Small intestine (tissue), 7 donors: Measurements from ENCODE around the gene ZNF101. TPM values are rescaled to one million over a fixed set of nuclear protein-coding genes. Genes with fewer than 3 reads are reported as not detected.

Experiments used
- DNase-seq, 2 donors: peaks; one replicate each; pipeline versions ENCODE4 v3.0.0 to v3.0.0-alpha.2; 2013
- FAIRE-seq: peaks from 2 replicates; lab custom pipeline; 2012; peaks lifted over from hg19 to GRCh38; lab: Jason Lieb, UNC
- H3K27ac ChIP-seq, 3 donors: one replicate each; pipeline ENCODE4 v1.5.1; 2013; ENCODE audit warnings: low read length in 2 of 3, mild to moderate bottlenecking in 2 of 3, control low read depth in 1 of 3, inconsistent platforms in 1 of 3, low read depth in 1 of 3, moderate library complexity in 1 of 3
- H3K27me3 ChIP-seq, 3 donors: one replicate each; pipeline ENCODE4 v1.6.1; 2013; ENCODE audit warnings: low read length in 3 of 3, inconsistent platforms in 1 of 3; ENCODE audit not compliant: control insufficient read depth in 3 of 3, insufficient read depth in 3 of 3
- H3K36me3 ChIP-seq, 3 donors: one replicate each; pipeline ENCODE4 v1.6.1; 2013; ENCODE audit warnings: low read length in 3 of 3, inconsistent platforms in 1 of 3, low read depth in 1 of 3, mild to moderate bottlenecking in 1 of 3, moderate library complexity in 1 of 3; ENCODE audit not compliant: control insufficient read depth in 3 of 3, insufficient read depth in 2 of 3
- H3K4me1 ChIP-seq, 3 donors: one replicate each; pipeline ENCODE4 v1.6.1; 2013; ENCODE audit warnings: low read length in 2 of 3, inconsistent platforms in 1 of 3, low read depth in 1 of 3, mild to moderate bottlenecking in 1 of 3, moderate library complexity in 1 of 3; ENCODE audit not compliant: control insufficient read depth in 3 of 3, insufficient read depth in 2 of 3
- H3K4me3 ChIP-seq, 3 donors: one replicate each; pipeline ENCODE4 v1.5.1; 2013; ENCODE audit warnings: low read length in 3 of 3, control low read depth in 1 of 3, inconsistent platforms in 1 of 3, low read depth in 1 of 3, mild to moderate bottlenecking in 1 of 3, moderate library complexity in 1 of 3
- H3K9me3 ChIP-seq, 2 donors: one replicate each; pipeline ENCODE4 v1.6.1; 2013; ENCODE audit warnings: low read depth in 1 of 2, low read length in 1 of 2; ENCODE audit not compliant: control insufficient read depth in 2 of 2, insufficient read depth in 1 of 2
- WGBS, 3 donors: extraction: QIAGEN DNeasy Blood & Tissue Kit; methylation state at CpG; one replicate each; pipeline ENCODE4 v1.1.7; 2013; 5-methylcytosine and 5-hydroxymethylcytosine counted together
- polyA plus RNA-seq, 4 donors: library from polyadenylated mRNA; stranded (reverse) in 3 of 4; unstranded in 1 of 4; fragments of 200-250 nt in 3 of 4; fragments of 120-200 nt in 1 of 4; gene quantifications; one replicate each; pipeline versions ENCODE4 v1.2.1 to v1.2.3, GENCODE V29; 2013
- donor health status: healthy with polysubstance abuse.
- donor health status: control.
- donor health status: control.
- donor health status: Bipolar disorder and iron deficiency.
- donor health status: healthy.

ZNF101 gene
- polyA plus RNA-seq, 4 donors = 7.1 to 10.0 (median 8.7) TPM

DNA sequence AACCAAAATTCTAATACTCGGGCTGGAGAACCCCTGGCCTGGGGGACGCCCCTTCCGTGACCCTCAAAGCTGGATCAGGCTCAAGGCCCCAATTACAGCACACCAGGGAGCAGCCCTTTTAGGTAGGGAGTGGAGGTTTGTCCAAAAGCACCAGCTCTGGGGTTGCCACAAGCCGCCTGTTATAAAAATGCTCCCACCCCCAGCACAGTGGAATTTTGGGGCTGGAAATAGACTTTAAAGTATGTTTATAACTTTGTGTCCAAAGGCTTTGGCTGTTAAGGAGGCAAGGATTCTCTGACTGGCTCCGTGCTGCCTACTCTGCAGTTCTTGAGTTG is 24.6 kb upstream of the ZNF101 start:
- Histone ChIP-seq H3K27me3 (no peaks in the 10 kb centered on the region), H3K27ac (peak overlapping the region; percentile 57 to 80 (median 79)), H3K4me1 (peaks cover 0 to 8% (median 0%) of the 10 kb centered on the region in 3 donors), H3K36me3 (peaks cover 16 to 42% (median 23%) of the 10 kb centered on the region in 3 donors), H3K9me3 (no peaks in the 10 kb centered on the region), H3K4me3 (peak overlapping the region in 1 of 3 donors; percentile 64)
- DNase-seq = no peak
- 22 to 27% (median 26%) methylated on average over 5 of the region's 5 CpGs for WGBS, 3 donors
- FAIRE-seq = no peak

DNA sequence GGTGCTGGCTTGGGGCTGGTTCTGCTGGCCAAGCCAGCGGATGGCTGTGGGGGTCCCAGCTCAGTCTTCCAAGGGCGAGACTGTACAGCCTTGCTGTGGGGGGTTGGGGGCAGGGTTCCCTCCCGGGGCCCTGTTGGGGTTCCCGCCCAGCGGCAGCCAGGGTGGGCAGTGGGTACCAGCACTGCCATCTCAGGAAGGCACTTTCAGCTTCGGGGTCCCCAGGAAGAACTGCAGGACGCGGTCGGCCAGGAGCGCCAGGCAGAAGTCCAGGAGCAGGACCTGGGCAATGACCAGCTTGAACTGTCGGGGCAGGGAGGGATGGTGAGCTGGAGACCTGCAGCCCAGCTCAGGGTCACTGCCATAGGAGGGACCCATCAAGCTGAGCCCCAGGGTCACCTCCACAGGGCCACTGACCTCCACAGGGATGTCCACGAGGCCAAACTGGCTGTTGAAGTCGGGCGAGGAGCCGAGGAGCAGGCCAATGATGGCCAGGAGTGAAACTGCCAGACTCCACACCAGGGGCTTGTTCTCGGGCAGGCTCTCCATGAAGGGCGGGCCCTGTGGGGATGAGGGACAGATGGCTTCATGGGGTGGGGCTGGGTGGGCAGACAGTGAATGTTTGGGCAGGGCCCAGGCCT is 23.3 kb upstream of the ZNF101 start:
- DNase-seq = no peak
- H3K4me3 ChIP-seq = no peak overlapping the region
- H3K36me3 ChIP-seq = peaks cover 16 to 52% (median 21%) of the 10 kb centered on the region in 3 donors
- no peak overlapping the region for H3K27ac ChIP-seq
- H3K9me3 ChIP-seq = no peaks in the 10 kb centered on the region
- FAIRE-seq = no peak
- no peaks in the 10 kb centered on the region for H3K27me3 ChIP-seq
- H3K4me1 ChIP-seq = peaks cover 0 to 8% (median 0%) of the 10 kb centered on the region in 3 donors
- WGBS, 3 donors = 93 to 94% (median 93%) methylated on average over 17 of the region's 17 CpGs

DNA sequence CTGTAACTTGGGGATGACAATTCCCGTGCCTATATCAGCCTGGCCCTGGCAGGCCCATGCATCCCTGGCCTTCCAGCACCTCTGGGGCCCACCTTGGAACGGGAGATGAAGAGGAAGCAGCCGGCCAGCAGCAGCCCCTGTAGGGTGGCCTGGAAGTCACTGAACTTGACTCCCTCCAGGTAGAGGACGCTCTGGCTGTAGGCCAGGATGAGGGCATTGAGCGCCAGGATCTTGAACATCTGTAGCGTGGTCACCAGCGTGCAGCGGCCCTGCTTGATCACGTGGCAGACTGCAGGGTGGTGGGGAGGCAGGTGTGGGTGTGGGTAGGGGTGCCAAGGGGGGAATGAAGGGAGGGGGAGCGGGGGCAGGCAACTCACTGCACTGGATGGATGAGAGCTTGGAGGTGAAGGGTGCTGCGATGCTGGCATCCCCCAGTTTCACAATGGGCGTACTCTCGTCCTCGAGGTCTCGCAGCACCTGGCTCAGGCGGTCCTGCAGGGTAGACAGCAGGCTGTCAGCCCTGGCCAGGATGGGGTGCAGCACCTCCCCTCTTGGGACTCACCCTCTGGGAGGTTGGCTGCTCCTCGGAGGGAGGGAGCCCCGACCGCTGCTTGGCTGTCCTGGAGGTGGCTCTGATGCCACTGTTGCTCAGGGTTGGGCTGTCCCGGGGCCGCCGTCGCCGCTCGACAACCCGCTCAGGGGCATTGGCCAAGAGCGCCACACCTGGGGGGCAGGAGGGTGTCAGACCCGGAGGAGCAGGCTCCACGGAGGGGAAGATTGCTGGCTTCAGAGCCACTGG is 21.4 kb upstream of the ZNF101 start:
- no peak for DNase-seq

DNA sequence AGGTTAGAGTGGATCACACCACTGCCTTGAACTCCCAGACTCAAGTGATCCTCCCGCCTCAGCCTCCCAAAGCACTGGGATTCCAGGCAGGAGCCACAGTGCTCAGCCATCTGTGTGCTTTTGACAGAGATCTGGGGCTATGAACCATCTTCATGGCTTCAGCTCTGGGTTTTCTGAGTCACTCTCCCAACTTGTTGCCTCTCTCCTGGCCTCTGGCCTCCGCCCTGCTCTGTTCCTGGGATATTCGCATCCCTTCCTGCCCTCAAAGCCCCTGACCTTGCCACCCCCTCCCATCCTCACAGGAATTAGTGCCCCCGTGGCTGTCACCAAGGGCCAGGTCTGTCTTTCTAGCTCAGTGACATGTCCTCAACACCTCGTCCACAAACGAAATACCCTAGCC is 19.5 kb upstream of the ZNF101 start:
- 91 to 98% (median 93%) methylated on average over 6 of the region's 6 CpGs for WGBS, 3 donors

More for the DNA sequence above, 21.4 kb upstream of the ZNF101 start:
- H3K4me3 ChIP-seq = no peak overlapping the region
- FAIRE-seq = no peak
- 91 to 93% (median 92%) methylated on average over 25 to 29 of the region's 29 CpGs for WGBS, 3 donors
- H3K27ac ChIP-seq = no peak overlapping the region
- H3K27me3 ChIP-seq = no peaks in the 10 kb centered on the region
- no peaks in the 10 kb centered on the region for H3K9me3 ChIP-seq
- peaks cover 21 to 70% (median 22%) of the 10 kb centered on the region in 3 donors for H3K36me3 ChIP-seq
- H3K4me1 ChIP-seq = peaks cover 0 to 8% (median 0%) of the 10 kb centered on the region in 3 donors

DNA sequence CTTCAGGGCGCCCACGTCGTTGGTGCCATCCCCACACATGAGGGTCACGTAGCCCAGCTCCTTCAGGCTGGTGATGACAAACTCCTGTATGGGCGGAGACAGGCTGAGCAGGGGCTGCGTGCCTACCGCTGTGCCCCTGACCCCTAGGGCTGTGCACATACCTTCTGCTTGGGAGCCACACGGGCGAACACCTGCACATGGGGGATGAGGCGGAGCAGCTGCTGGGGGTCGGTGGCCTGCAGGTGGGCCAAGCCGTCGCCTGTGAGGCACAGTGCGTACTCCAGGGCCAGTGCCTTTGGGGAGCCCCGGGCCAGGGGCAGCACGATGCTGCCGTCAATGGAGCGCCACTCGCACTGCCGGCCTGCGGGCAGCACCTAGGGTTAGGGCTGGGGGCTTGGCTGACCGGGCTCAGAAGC is 19.1 kb upstream of the ZNF101 start:
- 95 to 97% (median 97%) methylated on average over 16 to 22 of the region's 22 CpGs for WGBS, 3 donors
- Histone ChIP-seq H3K4me1 (no peaks in the 10 kb centered on the region), H3K9me3 (no peaks in the 10 kb centered on the region), H3K27me3 (no peaks in the 10 kb centered on the region), H3K36me3 (peaks cover 29 to 91% (median 33%) of the 10 kb centered on the region in 3 donors), H3K4me3 (no peak overlapping the region), H3K27ac (no peak overlapping the region)
- FAIRE-seq (no peak), DNase-seq (no peak)

More for the DNA sequence above, 19.5 kb upstream of the ZNF101 start:
- peaks cover 0 to 2% (median 0%) of the 10 kb centered on the region in 3 donors for H3K4me1 ChIP-seq
- peaks cover 28 to 89% (median 33%) of the 10 kb centered on the region in 3 donors for H3K36me3 ChIP-seq
- no peaks in the 10 kb centered on the region for H3K9me3 ChIP-seq
- no peaks in the 10 kb centered on the region for H3K27me3 ChIP-seq
- H3K27ac ChIP-seq = no peak overlapping the region
- DNase-seq (no peak), FAIRE-seq (no peak)
- H3K4me3 ChIP-seq = no peak overlapping the region

DNA sequence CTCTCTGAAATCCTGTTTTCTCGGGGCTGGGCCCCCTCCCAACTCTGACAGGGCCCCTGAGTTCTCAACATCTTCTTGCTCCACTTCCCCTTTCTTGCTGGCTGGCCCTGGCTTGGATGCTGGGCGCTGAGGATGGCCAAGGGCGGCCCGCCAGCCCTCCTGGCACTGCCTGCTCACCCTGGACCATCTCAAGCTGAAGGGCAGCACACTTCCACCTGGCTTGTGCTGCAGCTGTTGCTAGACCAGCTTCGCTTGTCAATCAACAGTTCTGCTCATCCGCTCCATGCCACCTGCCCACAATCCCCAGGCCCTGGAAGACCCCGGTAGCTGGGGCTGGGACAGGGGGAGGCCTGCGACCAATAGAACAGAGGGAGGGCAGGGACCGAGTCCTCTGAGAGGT is 18.3 kb upstream of the ZNF101 start:
- no peak overlapping the region for H3K4me3 ChIP-seq
- H3K36me3 ChIP-seq = peaks cover 29 to 93% (median 35%) of the 10 kb centered on the region in 3 donors
- no peak overlapping the region for H3K27ac ChIP-seq
- H3K9me3 ChIP-seq = no peaks in the 10 kb centered on the region
- no peaks in the 10 kb centered on the region for H3K27me3 ChIP-seq
- H3K4me1 ChIP-seq = no peaks in the 10 kb centered on the region
- WGBS, 3 donors = 92 to 97% (median 94%) methylated on average over 9 of the region's 9 CpGs
- FAIRE-seq (no peak), DNase-seq (no peak)

DNA sequence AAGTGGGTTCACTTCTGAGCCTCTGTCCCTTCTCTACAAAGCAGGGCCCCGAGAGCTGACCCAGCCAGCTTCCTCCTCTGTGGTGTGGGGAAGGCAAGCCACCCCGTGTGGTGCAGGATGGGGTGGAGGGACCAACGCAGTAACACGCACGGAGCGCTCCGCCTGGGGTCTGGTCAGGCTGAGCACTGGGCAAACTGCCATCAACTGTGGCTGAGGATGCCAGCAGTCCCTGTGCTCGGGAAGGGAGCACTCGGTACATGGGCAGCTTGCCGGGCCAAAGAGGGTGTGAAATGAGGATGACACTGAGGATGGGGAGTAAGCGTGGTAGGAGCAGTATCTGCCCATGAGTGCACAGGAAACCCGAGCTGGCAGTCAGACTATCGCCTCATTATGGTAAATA is 17.6 kb upstream of the ZNF101 start:
- Histone ChIP-seq H3K36me3 (peaks cover 32 to 93% (median 39%) of the 10 kb centered on the region in 3 donors), H3K9me3 (no peaks in the 10 kb centered on the region), H3K4me1 (no peaks in the 10 kb centered on the region), H3K27ac (no peak overlapping the region), H3K27me3 (no peaks in the 10 kb centered on the region), H3K4me3 (no peak overlapping the region)
- WGBS, 3 donors = 78 to 89% (median 87%) methylated on average over 13 of the region's 13 CpGs
- FAIRE-seq (no peak), DNase-seq (no peak)

DNA sequence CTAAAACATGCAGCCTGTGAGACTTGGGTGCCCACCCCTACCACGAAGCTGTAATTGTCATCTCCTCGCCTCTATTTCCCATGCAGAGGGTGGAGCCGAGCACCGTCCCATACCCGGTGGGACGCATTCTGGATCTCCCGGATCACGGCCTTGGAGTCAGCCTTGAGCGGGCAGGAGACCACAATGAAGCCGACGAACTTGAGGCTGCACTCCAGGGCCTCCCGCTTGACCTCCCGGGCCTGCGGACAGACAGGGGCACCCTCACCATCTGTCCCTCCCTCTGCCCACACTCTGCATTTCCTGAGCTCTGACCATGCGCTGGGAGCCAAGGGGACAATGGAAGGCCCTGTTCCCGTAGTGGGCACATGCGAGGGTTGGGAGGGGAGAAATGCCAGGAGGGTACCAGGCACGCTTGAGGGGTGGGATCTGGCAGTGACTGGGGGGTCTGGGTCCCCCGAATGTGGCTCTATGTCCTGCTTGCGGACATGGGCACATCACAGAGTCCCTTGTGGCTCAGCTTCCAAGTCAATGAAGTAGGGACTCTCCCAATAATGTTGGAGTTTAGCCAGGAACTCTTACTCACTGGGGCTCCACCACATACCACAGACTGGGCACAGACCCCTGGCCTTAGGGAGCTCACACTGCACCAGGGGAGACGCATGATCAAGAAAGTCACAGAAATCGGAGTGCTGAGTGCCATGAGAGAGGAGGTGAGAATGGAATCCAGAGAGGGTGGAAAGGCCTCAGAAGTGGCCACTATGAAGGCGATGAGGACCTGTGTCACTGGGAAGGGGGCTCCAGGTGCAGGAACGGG is 15.9 kb upstream of the ZNF101 start:
- no peak overlapping the region for H3K4me3 ChIP-seq
- H3K27ac ChIP-seq = no peak overlapping the region
- no peak for FAIRE-seq
- no peaks in the 10 kb centered on the region for H3K4me1 ChIP-seq
- DNase-seq = no peak
- H3K36me3 ChIP-seq = peaks cover 20 to 93% (median 30%) of the 10 kb centered on the region in 3 donors
- 92 to 96% (median 96%) methylated on average over 24 of the region's 24 CpGs for WGBS, 3 donors
- H3K27me3 ChIP-seq = no peaks in the 10 kb centered on the region
- H3K9me3 ChIP-seq = no peaks in the 10 kb centered on the region
